Uterus (tissue), 2 donors: ENCODE data around the gene ATP7B.

Experiments
- POLR2A ChIP-seq, 2 donors: fragments of 450-650 bp; IDR thresholded peaks; one replicate each; pipeline ENCODE4 v1.6.1; 2016; ENCODE audit warnings: antibody characterized with exemption in 2 of 2, mild to moderate bottlenecking in 1 of 2, moderate library complexity in 1 of 2
- TF ChIP-seq, protein P1 (sequence below), 4 experiments: fragments of 200-600 bp in 2 of 4; fragments of 450-650 bp in 2 of 4; sonication (generic) in 2 of 4; IDR thresholded peaks; one replicate each; pipeline ENCODE4 v1.5.1; 2016 to 2019; ENCODE audit warnings: antibody characterized with exemption in 4 of 4, mild to moderate bottlenecking in 2 of 4, moderate library complexity in 1 of 4

DNA sequence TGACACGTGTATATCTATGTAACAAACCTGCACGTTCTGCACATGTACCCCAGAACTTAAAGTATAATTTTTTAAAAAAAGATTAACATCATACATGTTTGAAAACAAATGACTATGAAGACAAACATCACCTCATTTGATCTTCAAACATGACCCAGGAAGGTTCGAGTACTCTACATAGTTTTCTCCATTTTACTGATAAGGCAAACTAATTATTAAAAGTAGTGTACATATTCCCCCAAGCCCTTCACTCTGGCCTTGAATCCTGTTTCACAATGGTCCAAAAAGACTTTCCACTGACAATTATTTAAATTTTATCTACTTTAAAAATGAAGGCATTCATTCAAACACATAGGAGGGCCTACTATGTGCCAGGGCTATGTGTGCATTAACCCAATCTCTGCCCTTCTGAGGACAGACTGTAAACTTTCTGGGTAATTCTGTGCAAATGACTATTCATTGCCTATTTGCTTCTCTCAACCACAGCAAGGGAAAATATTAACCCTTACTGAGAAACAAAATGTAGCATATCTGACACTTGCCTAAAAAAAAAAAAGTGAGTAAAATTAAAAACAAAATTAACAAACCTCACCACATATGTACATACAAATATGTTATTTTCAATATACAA lies 22.1 kb downstream of the ATP7B start:
- TF ChIP-seq, protein P1, sequence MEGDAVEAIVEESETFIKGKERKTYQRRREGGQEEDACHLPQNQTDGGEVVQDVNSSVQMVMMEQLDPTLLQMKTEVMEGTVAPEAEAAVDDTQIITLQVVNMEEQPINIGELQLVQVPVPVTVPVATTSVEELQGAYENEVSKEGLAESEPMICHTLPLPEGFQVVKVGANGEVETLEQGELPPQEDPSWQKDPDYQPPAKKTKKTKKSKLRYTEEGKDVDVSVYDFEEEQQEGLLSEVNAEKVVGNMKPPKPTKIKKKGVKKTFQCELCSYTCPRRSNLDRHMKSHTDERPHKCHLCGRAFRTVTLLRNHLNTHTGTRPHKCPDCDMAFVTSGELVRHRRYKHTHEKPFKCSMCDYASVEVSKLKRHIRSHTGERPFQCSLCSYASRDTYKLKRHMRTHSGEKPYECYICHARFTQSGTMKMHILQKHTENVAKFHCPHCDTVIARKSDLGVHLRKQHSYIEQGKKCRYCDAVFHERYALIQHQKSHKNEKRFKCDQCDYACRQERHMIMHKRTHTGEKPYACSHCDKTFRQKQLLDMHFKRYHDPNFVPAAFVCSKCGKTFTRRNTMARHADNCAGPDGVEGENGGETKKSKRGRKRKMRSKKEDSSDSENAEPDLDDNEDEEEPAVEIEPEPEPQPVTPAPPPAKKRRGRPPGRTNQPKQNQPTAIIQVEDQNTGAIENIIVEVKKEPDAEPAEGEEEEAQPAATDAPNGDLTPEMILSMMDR (IDR thresholded peaks at IDR 0.05): no peak
- TF ChIP-seq POLR2A (IDR thresholded peaks at IDR 0.05): no peak
